GM10266 (cell line): ENCODE data around the gene PRR35.

Experiments used
- DNase-seq: peaks from one replicate; pipeline ENCODE4 v3.0.0; 2012; ENCODE audit errors: extremely low spot score
- TF ChIP-seq, protein P1 (sequence below): IDR thresholded peaks from 2 replicates; pipeline ENCODE4 v1.5.1; 2012; ENCODE audit warnings: mild to moderate bottlenecking, low read depth; ENCODE audit not compliant: control insufficient read depth, insufficient read depth; ENCODE audit errors: missing control alignments

The PRR35 gene

DNA sequence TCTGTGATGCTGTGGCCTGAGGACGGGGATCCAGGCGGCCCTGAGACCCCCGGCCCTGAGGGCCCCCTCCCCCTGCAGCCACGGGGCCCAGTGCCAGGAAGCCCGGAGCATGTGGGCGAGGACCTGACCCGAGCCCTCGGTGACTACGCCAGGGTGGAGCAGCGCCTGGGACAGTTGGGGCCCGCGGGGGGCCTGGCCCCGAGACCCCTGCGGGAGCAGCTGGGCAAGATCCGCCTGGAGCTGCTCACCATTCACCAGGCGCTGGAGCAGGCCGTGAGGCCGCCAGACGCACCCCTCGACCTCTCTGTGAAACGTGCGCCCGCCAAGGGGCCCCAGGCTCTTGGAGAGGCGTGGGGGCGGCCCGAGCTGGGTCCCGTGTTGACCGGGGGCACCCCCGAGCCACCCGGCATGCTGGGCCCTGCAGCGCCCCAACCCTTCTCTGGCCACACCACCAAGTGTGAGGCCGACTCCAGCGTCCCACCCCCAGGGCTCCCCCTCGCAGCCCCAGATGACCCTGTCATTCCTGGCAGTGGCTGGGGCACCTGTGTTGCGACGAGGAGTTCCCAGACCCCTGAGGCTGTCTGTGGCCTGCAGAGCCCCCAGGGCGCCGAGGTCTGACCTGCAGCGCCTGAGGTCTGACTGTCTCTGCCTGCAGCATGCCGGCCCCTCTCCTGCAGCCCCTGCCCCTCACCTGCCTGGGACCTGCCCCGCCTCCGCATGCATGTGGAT lies 4.7 kb downstream of the PRR35 start:
- TF ChIP-seq, protein P1, sequence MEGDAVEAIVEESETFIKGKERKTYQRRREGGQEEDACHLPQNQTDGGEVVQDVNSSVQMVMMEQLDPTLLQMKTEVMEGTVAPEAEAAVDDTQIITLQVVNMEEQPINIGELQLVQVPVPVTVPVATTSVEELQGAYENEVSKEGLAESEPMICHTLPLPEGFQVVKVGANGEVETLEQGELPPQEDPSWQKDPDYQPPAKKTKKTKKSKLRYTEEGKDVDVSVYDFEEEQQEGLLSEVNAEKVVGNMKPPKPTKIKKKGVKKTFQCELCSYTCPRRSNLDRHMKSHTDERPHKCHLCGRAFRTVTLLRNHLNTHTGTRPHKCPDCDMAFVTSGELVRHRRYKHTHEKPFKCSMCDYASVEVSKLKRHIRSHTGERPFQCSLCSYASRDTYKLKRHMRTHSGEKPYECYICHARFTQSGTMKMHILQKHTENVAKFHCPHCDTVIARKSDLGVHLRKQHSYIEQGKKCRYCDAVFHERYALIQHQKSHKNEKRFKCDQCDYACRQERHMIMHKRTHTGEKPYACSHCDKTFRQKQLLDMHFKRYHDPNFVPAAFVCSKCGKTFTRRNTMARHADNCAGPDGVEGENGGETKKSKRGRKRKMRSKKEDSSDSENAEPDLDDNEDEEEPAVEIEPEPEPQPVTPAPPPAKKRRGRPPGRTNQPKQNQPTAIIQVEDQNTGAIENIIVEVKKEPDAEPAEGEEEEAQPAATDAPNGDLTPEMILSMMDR, result no peak
- DNase-seq, result no peak

DNA sequence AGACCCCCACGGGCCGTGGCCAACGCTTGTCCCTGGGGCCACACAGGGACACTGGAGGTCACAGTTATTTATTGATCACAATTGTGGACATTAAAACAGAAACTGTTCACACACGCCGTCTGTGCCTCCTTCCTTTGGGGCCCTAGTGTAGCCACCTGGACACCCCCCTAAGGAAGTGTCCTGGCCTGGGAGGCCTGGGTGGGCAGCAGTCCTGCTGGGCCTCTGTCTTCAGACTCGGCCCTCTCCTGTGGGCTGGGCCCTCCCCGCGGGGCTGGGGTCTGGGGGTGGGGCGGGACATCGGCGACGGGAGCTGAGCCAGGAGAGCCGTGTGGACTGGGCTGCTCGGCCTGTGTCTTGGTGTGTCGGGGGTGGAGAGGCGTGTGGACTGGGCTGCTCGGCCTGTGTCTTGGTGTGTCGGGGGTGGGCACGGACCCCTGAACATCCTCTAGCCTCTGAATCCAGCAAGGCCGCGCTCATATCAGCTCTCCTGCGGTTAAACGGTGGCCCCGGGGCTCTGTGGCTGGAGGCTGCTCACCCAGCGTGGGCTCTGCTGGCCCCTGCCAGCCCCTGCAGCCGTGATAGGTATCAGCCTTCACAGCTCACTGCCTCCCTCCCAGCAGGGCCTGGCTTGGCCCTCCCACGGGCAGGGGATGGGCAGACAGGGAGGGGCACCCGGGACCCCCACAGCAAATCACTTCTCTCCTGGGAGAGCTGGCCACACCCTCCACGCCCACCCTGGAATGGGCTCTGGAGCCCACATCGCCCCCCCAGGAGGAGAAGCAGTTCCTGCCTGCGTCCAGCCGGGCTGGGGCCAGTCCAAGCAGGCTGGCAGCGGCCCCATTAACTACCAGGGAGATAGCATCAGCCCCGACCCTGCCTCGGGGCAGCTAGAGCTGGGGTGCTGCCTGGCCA lies 5.5 kb downstream of the PRR35 start:
- TF ChIP-seq, protein P1, result no peak
- DNase-seq, result no peak

DNA sequence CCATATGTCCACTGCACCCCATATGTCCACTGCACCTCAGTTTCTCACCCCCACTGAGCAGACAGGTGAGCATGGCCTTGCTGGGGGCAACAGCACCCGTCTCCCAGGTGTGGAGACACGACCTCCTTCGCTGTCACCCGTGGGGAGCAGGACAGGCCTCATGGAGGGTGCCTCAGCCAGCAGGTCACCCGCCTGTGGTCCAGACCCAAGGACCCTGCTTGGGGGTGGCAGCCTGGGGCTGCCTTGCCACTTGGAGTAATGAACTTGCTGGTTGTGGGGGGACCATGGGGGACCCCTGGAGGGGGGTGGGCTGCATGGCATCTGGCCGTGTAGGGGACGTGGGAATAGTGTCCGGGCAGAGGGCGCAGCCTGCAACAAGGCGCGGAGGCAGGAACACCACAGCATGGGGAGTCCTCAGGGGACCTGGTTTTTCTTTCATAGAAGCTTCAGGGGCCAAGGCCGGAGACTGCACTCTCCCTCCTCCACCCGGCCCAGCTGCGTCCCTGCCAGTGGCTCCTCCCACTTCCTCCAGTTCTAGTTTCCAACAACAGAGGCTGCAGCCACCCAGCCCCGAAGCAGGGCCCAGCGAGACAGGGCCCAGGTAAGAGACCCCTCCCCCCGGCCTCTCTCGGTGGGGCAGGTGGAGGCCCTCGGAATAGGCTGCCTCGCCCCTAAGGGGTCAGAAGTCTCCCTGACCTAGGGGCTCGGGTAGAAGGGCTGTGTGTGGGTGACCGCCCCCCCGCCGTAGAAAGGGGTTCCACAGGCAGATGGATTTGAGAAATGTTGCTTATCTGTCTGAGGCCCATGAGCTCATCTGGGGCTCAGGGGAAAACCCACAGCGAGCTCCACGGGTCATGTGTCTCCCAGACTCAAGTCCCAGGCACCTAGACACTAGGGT lies 6.5 kb downstream of the PRR35 start, which contains the start of gene NHLRC4:
Gene NHLRC4, plus strand, starts transcription at position 531 of the 898 bp plus-strand sequence. CDS start 1,043 bp downstream, outside the sequence.
- DNase-seq, result peak; percentile 96
- TF ChIP-seq, protein P1, result no peak

DNA sequence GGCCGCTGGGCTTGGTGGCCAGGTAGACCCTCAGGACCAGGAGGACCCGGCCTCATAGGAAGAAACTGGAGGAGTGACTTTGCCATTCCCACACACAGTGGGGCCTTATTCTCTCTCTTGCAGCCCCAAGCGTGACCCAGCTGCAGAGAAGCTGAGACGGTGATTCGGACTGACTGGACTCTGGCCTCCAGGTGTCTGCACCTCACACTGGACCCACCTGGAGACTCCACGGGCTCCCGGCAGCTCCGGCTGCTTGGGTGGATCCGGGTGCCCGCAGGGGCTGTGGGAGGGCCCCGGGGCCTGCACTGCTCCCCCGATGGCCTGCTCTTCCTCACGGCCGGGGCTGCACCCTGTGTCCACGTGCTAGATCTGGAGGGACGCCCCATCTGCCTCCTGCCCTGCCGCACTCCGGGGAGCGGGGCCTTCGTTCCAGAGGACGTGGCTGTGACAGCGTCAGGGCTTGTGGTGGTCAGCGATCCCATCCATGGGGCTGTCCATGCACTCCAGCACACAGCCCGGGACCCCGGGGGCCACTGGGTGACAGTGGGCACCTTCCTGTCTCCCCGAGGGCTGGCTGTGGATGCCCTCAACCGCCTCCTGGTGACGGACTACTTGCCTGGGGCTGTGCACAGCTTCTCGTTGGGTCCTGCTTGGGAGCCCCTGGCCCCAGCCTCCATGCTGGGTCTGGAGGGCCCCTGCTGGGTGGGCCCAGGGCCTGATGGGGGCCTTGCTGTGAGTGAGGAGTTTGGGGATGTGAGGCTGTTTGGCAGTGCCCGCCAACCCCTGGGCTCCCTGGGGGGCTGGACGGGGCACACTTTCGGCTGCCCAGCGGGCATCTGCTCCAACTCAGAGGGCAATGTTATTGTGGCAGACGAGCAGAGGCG lies 7.4 kb downstream of the PRR35 start:
- no peak for DNase-seq
- TF ChIP-seq, protein P1, result no peak

DNA sequence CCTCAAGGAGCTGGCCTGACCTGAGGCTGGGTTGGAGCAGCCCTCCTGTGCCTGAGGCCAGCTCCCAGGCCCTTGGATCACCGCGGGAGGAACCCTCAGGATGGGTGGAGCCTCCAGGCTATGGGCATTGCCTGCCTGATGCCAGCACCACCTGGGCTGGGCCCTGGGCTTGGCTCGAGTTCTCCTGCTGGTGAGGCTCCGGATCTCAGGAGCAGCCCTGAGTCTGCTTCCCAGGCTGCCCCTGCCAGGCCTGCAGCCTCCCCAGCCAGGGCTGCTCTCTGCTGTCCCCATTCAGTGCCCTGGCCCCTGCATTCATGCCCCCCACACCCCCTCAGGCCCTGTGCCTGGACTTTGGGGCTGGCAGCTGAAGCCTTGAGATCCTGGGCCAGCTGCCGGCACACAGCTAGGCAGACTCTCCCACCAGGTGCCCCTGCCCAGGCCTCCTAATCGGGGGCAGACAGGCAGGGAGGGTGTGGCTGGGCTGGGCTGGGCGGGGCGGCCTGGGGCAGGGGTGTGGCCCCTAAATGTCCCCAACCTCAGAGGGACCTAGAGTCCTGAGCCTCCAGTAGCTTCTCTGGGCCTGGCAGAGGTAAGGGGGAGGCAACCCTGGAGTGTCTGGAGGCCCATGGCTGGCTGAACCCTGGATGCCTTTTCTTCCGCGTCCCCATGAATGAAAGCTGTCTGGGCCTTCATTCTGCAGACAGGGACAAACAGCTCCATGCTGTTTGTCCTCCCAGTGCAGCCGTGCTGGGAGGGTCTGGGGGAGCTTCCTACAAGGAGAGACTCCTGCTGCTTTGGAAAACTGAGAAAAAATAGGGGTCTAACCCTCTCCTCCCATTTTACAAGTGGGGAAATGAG lies 8.4 kb downstream of the PRR35 start:
- TF ChIP-seq, protein P1, result no peak
- DNase-seq, result no peak
